GM10266 (cell line): ENCODE data around the gene TSNAXIP1.

Source experiments
- DNase-seq: peaks from one replicate; pipeline ENCODE4 v3.0.0; 2012; ENCODE audit errors: extremely low spot score
- TF ChIP-seq, protein P1 (sequence below): IDR thresholded peaks from 2 replicates; pipeline ENCODE4 v1.5.1; 2012; ENCODE audit warnings: mild to moderate bottlenecking, low read depth; ENCODE audit not compliant: control insufficient read depth, insufficient read depth; ENCODE audit errors: missing control alignments

The TSNAXIP1 gene

DNA sequence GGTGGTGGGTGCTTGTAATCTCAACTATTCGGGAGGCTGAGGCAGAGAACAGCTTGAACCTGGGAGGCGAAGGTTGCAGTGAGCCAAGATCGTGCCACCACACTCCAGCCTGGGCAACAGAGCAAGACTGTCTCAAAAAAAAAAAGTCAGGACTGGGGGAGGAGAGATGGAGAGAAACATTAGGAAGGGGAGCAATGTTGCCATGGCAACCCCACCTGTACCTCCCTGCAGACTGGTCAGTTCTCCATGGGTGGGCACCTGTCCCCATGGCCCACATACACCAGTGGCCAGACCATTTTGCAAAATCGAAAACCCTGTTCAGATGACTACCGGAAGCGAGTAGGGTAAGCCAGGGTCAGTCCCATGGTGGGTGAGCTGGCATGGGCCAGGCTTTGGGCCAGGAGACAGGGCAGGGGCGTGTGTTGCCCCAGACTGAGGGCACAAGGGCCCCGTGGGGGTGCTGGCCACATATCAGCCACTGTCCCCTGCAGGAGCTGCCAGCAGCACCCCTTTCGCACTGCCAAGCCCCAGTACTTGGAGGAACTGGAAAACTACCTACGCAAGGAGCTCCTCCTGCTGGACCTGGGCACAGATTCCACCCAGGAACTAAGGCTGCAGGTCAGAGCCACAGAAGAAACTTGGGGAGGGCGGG lies 14.0 kb downstream of the TSNAXIP1 start:
- TF ChIP-seq, protein P1, sequence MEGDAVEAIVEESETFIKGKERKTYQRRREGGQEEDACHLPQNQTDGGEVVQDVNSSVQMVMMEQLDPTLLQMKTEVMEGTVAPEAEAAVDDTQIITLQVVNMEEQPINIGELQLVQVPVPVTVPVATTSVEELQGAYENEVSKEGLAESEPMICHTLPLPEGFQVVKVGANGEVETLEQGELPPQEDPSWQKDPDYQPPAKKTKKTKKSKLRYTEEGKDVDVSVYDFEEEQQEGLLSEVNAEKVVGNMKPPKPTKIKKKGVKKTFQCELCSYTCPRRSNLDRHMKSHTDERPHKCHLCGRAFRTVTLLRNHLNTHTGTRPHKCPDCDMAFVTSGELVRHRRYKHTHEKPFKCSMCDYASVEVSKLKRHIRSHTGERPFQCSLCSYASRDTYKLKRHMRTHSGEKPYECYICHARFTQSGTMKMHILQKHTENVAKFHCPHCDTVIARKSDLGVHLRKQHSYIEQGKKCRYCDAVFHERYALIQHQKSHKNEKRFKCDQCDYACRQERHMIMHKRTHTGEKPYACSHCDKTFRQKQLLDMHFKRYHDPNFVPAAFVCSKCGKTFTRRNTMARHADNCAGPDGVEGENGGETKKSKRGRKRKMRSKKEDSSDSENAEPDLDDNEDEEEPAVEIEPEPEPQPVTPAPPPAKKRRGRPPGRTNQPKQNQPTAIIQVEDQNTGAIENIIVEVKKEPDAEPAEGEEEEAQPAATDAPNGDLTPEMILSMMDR = no peak
- DNase-seq = no peak

DNA sequence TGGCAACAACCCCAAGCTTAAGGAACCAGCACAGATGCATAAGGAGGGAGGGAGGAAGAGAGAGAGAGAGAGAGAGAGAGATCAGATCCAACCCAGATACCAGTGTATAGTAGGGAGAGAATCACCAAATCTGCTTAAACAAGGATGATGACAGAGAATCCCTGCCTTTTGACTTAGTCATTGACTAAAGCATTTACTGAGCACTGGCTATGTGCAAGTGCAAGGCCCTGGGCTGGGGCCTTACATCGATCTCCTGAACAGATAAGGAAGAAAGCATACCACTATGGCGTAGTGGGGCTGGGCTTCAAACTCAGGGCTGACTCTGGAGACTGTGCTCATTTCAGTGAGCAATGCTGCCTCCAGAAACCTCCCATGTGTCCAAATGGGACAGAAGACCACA lies 15.8 kb downstream of the TSNAXIP1 start:
- TF ChIP-seq, protein P1 = no peak

DNA sequence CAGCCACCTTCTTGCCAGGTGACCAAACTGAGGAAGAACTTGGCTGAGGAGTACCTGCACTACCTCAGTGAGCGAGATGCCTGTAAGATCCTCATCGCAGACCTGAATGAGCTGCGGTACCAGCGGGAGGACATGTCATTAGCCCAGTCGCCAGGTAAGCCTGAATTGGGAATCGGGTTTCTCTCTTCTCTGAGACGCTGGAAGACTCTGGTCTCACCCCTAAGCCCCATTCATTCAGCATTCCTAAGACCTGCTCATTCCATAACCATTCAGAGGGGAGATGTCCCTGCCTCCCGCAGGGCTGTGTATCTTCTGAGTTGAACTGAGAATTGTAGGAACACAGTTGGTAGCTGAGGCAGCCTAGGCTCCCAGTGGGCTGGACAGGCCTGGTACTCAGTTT lies 18.4 kb downstream of the TSNAXIP1 start:
- TF ChIP-seq, protein P1 = no peak
- DNase-seq = no peak

More for the DNA sequence above, 15.8 kb downstream of the TSNAXIP1 start:
- DNase-seq = no peak

GRCh38 chr16:67825906-67826305 lies 19.2 kb downstream of the TSNAXIP1 start:
- TF ChIP-seq, protein P1 = no peak
- DNase-seq = no peak

GRCh38 chr16:67828651-67829050 lies 22.0 kb downstream of the TSNAXIP1 start:
- no peak for DNase-seq

DNA sequence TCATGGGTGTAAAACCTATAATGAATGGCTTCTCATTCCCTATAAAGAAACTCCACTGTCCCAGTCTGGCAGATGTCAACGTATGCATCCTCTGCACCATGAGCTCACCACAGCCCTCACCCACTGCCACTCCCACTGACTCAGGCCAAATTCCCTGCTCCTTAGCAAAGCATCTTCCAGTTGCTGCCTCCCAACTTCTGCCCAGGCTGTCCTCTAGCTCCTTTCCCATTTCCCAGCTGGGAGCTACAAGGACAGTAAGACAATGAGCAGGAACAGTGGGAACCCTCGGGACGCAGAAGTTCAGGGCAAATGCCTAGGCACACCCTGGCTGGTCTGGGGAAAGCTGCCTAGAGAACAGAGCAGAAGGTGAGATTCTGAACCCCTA lies 26.3 kb downstream of the TSNAXIP1 start:
- TF ChIP-seq, protein P1 = no peak
- DNase-seq = no peak

More at GRCh38 chr16:67828651-67829050, 22.0 kb downstream of the TSNAXIP1 start:
- TF ChIP-seq, protein P1 = no peak

GRCh38 chr16:67833415-67834241 lies 26.9 kb downstream of the TSNAXIP1 start:
- peak; percentile 95 for DNase-seq
- TF ChIP-seq, protein P1 = no peak
